GM18873 (cell line): ENCODE data around the gene GNPTG.
"Not testable (repeated sequence)": the region's sequence is repeated elsewhere in the genome, so short reads cannot be mapped to it uniquely, and the experiment has no call there.

ENCODE experiments used
- ATAC-seq: cut with Tn5 transposase; IDR thresholded peaks from one replicate; pipeline ENCODE4 v1.9.1; 2021; ENCODE audit warnings: mild to moderate bottlenecking, moderate library complexity, moderate number of reproducible peaks; ENCODE audit not compliant: unreplicated experiment, low FRiP score

Gene GNPTG

DNA sequence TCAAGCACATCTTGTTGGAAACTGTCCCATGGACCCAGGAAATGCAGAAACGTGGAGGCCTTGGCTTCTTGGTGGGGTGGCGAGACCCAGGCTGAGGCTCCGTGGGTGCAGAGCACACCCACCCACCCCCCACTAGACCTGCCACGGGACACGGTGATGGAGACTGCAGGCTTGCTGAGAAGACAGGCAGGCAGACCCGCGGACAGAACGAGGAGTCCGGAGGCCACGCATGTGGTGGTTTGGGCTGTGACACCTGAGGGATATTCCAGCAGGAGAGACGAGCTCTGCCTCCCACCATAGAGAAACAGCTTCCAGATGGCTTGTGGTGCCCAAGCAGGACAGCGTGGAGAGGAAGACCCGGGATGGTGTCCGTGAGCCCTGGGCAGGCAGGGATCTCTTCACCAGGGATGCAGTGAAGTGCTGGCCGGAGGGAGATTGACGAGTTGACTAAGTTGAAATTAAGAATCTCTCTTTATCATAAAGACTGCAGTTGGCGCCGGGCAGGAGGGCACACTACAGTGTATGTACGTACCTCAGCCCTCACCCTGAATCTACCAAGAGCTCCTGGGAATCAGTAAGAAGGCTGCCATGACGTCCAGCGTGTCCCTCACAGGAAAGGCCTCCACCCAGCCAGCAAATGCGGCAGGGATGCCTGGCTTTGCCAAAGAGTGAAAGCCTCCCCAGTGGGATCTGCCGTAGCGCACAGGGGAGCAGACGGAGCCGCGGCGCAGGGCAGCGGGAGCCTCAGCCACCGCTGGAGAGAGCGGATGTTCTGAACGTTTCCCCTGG is 34.1 kb upstream of the GNPTG start:
- no peak for ATAC-seq

DNA sequence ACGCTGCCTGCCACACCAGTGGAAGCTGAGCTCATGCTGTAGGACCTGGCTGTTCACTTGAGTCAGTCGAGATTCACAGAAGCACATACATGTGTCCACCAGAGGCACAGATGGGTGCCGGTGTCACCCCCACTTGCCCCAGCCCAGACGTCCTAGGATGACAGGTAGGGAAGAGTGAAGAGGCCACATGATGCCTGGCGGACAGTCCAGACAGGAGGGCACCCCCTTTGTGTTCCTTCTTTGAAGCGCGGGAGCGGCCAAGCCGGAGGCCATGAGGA is 33.5 kb upstream of the GNPTG start:
- ATAC-seq = no peak

DNA sequence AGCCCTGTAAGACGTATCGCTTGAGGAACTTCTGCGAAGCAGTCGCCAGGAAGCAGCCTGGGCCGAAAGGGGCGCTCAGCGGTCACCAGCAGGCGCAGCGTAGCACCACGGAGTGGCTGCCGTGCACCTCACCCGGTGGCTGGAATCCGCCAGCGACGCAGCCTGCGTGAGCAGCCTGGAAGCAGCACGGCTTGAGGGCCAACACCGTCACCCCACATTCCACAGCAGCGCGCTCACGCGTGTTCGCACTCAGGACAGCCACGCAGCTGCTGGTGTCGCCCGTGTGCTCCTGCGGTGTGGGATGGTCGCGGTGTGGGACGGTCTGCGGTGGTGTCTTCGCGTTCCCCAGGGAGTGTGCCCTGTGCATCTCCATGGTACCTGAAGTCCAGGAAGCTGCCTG is 32.7 kb upstream of the GNPTG start:
- no peak for ATAC-seq

DNA sequence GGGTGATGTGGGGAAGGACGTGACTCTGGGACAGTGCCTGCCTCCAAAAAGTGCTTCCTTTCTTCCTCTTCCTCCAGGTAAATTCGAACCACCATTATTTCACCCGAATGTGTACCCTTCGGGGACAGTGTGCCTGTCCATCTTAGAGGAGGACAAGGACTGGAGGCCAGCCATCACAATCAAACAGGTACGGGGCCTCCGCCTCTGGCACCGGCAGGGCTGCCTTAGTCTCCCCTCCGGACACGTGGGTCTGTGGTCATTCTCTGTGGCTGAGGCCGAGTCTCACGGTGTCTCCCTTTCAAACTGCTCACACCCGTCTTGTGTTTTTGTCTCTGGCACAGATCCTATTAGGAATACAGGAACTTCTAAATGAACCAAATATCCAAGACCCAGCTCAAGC is 31.6 kb upstream of the GNPTG start:
- no peak for ATAC-seq

DNA sequence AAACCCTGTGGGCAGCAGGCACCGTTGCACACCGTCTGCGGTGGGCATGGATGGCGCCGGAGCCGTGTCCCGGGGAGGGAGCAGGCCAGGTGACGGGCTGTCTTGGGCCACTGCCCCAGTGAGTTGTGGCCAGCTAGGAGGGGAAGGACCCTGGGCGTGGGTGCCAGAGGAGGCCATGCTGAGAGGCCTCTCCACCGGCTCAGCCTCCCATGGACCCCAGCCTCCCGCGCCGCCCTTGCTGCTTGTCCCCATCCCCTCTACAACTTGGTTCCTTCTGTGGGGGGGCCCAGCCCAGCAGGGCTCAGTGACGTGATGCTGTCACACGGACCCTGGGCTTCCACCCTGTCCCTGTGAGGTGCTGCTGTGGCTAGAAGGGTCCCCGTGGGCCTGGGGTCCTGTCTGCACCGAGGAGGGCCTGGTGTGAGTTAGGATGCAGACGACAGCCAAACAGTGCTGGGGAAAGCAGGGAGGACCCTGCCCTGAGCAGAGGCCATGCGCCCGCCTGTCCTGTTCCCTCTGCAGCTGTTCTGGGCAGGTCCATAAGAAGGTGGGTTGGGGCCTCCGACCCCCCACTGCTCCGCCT is 31.0 kb upstream of the GNPTG start:
- ATAC-seq = no peak

DNA sequence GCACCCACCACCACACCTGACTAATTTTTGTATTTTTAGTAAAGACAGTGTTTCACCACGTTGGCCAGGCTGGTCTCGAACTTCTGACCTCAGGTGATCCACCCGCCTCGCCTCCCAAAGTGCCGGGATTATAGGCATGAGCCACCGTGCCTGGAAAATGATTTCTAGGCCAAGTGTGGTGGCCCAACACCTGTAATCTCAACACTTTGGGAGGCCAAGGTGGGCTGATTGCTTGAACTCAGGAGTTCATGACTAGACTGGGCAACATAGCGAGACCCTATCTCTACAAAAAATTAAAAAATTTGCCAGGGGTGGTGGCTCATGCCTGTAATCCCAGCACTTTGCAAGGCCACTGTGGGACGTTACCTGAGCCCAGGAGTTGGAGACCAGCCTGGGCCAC is 29.3 kb upstream of the GNPTG start:
- ATAC-seq = no peak

DNA sequence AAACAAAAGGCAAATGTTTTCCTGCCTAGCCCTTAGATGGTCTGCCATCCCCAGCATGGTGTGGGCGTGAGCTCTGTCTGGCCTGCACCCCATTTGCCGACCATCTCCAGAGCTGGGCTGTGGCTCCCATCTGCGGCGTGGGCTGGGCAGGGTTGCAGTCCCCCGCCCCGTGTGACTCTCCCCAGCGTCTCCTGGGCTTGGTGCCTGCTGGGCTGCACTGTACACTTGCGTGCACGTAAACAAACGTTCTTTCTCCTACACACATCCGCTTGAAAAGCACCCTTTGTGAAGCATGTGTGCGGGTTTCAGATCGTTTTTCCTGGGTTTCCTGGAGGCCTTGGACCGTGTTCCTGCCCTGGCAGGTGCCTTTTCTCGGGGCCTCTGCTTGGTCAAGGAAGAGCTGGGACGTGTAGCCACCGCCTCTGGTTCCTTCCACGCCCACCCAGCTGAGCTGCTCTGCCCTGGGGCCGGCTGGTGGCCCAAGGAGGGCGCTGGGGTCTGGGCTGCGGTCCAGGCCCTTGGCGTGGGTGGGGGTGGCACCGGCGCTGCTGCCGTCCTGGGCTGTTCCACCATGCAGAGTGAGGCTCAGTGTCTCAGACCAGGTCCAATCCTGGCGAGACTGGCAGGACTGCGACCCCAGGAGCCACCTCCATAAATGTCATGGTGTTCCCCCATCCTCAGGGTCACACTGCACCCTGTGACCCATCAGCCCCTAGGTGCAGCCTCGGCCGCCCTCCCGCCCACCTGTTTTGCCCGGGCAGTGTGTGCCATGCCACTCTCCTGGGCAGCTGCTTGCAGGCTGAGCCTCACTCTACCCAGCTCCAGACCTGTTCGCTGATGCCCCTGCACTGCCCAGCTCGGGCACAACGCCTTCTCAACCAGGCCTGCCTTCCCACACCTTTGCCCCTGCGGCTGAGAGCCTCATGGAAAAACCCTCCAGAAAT is 28.2 kb upstream of the GNPTG start:
- ATAC-seq = no peak

DNA sequence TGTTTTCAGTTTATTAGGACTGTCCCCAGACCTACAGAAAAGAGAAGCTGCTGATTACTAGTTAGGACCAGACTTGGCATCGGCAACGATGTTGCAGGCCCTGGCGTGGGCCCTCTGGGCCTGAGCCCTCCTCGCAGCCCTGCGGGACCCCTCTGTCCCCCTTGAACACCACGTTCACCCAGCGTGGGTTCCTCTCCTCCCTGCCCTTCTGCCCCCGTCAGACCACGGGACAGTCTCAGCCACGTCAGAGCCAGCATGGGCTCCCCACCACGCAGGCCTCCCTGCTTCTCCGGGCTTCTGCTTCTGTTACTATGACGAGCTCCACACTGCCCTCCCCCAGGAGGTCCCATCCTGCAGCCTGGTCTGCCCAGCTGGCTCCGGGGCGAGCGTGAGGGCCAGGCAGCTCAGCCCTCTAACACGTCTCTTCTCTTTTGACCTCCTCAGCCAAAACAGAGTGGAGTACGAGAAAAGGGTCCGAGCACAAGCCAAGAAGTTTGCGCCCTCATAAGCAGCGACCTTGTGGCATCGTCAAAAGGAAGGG is 27.4 kb upstream of the GNPTG start:
- no peak for ATAC-seq

DNA sequence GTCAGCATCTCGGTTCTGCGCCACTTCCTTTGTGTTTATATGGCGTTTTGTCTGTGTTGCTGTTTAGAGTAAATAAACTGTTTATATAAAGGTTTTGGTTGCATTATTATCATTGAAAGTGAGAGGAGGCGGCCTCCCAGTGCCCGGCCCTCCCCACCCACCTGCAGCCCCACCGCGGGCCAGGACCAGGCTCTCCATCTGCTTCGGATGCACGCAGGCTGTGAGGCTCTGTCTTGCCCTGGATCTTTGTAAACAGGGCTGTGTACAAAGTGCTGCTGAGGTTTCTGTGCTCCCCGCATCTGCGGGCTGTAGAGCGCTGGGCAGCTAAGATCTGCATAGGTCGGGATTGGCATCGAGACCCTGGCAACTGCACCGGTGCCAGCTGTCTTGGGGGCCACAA is 26.5 kb upstream of the GNPTG start:
- ATAC-seq = no peak

DNA sequence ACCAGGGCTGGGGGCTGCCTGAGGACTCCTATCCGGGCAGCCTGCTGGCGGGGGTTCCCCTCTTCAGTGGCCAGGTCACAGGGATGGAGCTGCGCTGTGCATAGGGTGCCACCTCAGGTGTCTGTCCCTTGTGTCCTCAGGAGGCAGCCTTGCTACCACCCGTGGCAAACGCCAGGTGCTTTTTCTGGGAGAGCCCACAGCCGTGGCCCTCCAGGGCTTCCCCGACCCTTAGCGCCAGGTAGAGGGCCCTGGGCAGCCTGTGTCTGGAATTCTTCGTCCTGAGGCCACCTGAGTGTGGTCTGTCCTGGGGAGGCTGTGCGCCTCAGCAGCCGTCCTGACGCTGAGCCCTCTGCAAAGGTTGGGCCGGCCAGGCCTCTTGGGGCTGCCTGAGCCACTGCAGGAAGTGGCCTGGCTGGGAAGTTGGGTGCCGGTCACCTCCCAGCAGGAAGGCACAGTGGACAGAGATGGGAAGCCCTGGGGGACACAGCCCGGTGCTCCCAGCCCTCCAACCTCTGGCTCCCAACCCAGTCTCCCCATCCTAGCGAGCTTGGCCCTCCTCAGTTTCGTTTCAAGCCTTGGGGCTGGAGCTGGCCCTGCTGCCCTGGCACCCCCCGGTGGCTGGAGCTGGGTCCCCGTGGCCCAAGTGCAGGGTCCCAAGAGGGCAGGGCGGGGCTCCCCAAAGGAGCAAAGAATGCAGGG is 25.9 kb upstream of the GNPTG start:
- ATAC-seq = no peak

DNA sequence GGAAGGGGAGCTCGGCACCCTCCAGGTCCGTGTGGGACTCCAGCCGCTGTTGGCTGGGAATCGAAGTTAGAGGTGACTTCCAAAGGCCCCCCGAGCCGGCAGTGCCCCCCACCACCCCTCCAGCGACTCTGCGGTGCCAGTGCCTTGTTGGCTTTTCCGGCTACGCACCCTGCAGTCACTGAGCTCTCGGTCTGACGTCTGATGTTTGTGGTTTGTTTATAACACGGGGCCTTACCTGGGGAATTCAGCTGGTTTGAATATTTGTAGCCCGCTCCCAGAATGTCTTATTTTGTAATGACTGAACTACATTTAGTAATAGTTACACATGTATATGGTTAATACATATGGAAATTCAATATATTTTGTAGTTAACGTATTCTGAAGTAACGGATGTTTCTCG is 25.3 kb upstream of the GNPTG start:
- no peak for ATAC-seq

DNA sequence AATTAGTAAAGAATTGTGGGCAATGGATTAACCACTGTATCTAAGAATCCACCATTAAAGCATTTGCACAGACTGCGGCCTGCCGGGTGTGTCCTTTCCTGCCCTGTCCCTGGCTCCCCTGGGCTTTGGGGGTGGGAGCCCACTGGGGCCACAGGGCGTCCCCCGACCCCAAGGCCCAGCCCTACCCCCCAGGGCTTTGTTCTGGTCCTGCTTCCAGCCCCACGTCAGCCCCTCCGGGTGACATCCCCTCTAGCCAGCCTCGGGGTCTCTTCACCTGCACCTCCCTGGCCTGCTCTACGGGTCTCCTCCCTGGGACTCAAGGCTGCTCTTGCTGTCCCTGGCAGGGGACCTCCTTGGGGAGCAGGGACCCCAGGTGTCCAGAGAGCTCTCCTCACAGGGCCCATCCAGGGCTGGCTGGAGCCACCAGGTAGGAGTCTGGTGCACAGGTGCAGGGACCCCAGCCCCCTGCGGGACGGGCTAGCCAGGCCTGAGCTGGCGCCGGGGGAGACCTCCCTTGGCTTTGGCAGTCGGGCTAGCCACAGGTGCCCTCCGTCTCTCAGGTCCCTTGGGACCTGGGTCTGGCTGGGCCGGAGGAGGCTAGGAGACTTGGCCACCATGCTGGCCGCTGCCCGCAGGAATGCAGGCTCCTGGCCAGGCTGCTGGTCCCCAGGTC is 24.6 kb upstream of the GNPTG start:
- no peak for ATAC-seq

DNA sequence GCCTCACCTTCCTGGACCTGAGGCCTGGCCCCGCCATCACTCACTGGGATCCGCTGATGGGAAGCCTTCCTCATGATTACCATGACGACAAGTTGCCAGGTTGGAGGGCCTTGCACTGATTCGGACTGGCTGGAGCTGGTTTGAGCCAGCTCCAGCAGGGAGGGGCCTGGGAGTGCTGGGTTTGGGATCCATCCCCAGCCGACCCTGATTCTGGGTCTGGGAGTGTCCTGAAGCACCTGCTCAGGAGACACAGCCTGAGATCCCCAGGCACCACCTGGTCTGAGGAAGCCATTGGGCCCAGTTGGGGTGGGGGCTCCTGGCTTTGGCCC is 24.1 kb upstream of the GNPTG start:
- ATAC-seq = no peak

DNA sequence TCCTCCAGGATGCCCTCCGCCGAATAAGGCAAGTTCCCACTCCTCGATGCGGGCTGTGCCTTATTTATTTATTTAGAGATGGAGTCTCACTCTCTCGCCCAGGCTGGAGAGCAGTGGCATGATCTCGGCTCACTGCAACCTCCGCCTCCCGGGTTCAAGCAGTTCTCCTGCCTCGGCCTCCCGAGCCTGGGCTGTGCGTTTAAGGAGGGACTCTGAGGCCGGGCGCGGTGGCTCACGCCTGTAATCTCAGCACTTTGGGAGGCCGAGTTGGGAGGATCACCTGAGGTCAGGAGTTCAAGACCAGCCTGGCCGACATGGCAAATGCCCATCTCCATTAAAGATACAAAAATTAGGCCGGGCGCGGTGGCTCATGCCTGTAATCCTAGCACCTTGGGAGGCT is 23.6 kb upstream of the GNPTG start:
- ATAC-seq = not testable (repeated sequence)

DNA sequence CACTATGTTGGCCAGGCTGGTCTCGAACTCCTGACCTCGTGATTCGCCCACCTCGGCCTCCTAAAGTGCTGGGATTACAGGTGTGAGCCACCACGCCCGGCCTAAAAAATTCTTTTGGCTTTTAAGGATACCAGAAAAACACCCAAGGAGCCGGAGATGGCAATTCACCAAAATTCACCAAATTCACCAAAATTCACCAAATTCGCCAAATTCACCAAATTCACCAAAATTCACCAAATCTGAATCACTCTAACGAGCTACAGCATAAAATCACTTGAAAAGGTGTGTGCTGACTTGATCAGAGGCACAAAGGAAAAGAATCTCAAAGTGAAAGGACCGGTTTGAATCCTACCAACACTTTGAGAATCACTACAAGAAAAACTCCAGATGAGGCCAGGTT is 22.8 kb upstream of the GNPTG start:
- ATAC-seq = not testable (repeated sequence)

DNA sequence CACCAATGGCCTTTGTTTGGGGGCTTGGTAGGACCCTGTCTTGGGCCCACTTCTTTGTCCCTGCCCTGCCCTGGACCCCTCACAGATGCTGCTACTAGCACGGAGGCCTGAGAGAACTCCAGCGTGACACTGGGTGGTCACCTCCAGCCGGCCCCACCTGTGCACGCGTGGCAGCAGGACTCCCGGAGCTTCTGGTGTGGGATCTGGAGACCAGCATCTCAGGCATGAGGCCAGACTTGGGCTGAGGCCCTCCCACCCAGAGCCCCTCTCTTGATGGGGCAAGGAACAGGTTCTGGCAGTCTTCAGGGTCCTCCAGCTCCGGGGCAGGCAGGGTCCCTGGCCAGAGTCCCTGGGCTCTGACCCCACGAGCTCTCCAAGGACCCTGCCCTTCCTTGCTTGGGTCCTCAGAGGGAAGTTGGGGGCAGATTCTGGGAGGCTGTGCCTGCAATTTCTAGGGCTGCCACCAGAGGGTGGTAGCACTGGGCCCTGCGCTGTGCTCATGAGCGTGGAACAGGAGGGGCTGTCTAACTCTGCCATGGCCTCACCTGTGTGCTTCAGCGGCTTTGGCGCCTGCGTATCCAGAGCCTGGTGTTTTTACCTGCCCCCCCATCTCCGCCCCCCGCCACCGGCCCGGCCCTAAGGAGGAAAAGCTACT is 21.3 kb upstream of the GNPTG start:
- no peak for ATAC-seq

DNA sequence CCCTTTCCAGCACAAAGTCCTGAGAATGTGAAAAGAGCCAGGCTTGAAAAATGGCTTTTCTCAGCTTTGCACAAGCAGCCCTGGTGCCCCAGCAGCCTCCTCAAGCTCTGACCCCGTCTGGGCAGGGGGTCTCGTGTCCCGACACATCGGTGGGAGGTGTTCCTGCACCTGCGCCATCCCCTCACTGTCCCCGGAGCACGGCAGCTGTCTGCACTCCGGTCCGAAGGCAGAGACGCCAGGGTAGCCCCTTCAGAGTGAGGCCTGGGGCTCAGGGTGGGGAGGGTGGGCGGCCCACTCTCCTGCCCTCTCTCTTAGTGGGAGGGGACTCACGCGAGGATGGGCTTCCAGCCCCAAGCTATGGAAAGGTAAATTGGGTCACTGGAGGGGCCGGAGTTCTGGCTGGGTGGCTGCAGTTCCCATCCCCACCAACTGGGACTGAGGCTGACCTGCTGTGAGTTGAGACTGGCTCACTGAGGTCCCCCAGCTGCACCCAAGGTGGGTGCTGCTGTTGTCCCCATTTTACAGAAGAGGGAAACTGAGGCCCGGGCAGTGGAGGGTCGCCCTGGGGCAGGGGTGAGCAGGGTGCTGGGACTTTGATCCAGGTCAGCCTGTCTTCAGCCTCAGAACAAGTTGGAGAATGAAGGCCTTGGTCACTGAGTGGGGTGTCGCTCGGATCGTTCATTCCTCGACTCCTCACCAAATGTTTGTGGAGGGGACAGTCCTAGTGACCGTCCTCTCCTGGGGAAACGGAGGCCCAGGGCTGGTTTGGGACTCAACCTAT is 20.6 kb upstream of the GNPTG start:
- ATAC-seq = no peak

DNA sequence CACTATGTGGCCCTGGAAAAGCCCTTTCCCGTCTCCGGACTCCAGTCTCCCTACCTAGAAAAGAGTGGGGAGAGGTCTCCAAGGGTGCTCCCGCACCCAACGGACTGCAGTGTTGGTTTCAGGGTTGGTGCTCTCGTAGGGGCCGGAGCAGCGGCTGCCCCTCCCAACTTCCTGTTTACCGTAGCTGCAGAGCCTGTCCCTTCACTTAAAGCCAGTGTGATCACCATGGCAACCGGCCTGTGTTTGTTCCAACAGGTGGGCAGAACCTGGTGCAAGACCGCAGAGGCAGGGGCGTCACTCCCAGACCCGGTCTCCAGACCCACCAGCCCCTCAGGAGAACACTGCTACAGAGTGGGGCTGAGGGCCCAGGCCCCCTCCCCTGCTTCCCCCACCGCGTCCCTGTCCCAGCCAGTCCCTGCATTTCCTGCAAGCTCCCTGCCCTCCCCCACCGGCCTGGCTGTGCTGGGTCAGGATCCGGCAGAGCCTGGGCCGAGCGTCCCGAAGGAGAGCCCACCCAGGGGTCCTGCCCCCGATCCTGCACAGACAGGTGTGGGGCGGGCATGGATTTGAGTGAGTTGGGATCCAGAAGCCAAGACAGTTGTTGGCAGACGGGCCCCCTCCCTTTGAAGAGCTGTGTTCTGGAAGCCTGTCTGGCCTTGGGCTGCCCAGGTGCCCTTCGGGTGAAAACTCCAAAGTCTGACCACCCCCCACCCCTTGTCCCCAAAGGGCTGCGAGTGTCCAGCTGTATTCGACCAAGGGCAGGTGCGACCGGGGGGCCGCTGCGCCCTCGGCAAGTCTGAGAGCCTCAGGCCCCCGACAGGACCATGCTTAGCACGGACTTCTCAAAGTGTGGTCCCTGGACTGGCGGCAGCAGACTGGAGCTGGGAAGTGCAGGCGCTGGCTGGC is 19.8 kb upstream of the GNPTG start:
- ATAC-seq = no peak
